HG03045 (cell line): ENCODE results near the gene UCP3.
"Not testable (repeated sequence)": the region's sequence is repeated elsewhere in the genome, so short reads cannot be mapped to it uniquely, and the experiment has no call there.

ENCODE experiments used
- ATAC-seq: cut with Tn5 transposase; IDR thresholded peaks from one replicate; pipeline ENCODE4 v1.9.1; 2021; ENCODE audit warnings: mild to moderate bottlenecking, moderate library complexity; ENCODE audit not compliant: unreplicated experiment

Gene UCP3

DNA sequence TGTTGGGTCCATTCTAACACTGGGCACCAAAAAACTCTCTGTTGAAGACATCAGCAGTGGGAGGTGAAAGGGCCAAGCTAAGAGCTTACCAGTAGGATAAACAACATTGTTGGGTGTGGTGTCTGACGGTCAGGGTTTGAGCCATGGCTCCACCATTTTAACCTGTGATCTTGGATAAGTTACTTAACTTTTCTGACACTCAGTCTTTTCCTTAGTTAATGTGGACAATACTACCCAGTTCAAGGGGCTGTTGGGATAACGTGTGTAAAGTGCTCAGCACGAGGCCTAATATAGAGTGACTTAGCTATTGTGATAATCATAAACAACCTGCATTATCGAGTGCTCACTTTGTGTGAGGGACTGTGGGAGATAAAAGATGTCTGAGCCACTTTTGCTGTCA lies 6.1 kb downstream of the UCP3 start:
- no peak for ATAC-seq

DNA sequence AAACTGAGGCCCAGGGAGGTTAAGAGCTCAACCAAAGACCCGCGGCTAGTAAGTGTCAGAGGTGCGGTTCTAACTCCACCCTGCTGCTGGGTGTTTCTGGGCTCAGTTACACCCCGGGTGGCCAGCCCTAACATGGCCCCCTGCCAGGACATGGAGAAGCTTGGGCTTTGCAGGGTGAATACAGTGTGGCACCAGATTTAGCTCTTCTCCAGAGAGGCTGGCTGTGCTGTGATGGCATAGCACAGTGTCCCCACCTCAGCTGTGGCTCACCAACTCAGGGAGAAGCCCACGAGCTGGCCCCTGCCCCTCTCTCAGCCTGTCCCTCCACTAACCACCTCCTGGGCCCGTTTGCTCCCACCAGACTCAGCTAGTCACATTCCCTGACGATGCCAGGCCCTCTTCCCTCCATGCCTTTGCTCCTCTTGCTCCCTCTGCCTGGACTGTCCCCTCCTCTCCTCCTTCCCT lies 7.0 kb downstream of the UCP3 start:
- no peak for ATAC-seq

GRCh38 chr11:74000307-74001133 lies 8.4 kb downstream of the UCP3 start:
- ATAC-seq: no peak

DNA sequence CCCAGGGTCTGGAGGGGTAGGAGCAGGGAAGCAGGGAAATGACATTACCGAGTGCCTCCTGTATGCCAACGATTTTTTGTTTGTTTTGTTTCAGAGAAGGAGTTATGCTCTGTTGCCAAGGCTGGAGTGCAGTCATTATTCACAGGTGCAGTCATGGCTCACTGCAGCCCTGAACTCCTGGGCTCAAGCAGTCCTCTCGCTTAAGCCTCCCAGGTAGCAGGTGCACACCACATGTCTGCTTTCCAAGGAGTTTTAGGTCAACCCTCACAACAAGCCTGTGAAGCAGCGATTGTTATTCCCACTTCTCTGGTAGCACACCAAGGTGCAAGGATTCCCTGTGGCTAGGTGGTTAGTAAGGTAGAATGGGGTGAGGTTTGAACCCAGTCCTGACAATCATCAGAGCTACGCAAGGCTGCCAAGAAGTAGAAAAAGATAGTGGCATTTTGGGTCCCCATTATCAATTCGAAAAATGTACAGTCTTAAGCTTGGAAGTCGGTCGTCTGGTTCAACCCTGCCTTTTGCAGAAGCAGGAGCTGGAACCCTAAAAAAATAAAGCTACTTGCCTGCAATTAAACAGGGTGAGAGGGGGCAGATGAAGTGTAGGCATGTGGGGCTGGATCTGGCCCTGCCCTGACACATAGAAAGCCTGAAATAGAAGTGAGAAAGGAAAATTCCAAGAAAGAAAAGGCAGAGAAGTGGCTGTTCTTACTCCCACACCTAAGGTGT lies 9.1 kb downstream of the UCP3 start:
- ATAC-seq: no peak

- ATAC-seq: no peak
Observed at GRCh38 chr11:73998846-73999575, 9.9 kb downstream of the UCP3 start.

DNA sequence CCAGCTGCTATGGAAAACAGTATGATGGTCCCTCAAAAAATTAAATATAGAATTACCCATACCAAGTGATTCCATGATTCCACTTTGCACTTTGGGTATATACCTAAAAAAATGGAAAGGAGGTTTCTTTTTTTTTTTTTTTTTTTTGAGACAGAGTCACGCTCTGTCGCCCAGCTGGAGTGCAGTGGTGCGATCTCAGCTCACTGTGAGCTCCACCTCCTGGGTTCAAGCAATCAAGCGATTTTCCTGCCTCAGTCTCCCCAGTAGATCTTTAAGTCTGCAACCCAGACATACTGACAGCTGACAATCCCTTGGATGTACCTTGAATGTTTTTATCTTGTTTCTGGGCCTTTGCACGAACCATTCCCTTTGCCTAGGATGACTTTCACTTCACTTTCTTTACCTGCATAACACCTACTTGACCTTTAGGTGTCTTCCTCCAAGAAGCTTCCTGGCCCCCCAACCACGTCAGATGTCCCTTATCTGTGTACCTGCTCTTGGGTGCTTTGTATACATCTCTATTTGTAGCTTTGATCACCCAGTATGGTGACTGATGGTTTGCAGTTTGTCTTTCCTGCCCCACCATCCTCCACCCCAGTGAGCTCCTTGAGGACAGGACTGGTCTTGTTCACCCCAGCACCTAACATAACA lies 11.6 kb downstream of the UCP3 start:
- no peak for ATAC-seq

GRCh38 chr11:73996161-73996747 lies 12.6 kb downstream of the UCP3 start:
- no peak for ATAC-seq

DNA sequence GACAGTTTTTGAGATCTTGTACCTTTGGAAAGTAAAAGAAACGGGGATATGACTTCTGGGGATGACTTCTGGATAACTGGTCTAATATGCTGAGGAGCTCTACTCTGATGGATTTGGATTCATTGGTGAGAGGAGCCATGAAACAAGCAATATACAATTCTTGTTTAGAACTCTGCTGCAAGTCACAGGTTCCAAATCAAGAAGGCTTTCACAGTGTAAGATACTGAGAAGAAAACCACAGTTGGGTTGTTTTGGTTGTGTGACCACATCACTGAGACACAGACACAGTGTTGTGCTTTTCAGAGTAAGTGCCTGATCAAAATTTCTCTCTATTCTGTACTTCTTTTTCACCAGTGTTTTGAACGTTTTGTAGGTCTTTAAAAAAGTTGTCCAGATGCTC lies 13.2 kb downstream of the UCP3 start:
- no peak for ATAC-seq

DNA sequence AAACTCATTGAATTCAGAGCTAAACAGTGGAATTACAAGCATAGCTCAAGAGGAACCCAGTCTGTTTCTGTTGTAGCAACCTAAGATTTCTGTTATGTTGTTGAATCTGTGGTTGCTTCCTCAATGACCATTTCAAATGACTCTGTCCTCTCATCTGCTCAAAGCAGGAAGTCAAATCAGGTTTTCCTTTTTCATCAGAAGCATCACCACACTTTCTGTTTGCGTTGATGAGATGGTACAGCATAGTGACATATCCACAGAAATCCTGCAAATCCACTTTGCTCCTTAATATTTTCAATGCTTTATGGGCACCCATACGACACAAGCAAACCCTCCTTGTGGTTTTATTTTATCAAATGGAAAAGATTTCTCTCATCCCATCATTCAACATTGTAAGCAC lies 13.6 kb downstream of the UCP3 start:
- no peak for ATAC-seq

DNA sequence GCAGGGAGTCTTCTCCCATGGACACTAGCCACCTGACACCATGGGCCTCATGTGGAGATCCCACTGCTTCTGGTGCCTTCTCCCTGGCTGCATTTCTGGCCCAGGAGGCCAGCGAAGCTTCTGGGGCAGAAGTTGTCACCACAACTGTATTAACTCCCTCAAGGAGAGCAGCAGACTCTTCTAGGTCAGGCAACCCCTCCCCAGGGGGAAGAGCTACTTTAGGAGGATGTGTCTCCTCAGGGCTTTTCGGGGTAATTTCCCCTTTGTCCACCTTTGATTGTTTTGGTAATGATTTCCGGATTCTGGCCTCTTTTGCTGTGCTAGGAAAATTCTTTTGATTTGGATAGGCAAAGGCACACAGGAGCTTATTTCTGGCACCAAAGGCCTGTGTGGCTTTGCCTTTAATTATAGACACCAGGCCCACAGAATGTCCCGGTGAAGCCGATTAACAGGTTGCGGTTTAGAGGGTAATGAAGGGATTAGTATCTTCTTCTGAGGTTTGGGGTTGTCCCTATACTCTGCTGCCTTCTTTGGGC lies 17.3 kb downstream of the UCP3 start:
- ATAC-seq: no peak

- no peak for ATAC-seq
Observed at GRCh38 chr11:73990730-73991129, 18.2 kb downstream of the UCP3 start.

DNA sequence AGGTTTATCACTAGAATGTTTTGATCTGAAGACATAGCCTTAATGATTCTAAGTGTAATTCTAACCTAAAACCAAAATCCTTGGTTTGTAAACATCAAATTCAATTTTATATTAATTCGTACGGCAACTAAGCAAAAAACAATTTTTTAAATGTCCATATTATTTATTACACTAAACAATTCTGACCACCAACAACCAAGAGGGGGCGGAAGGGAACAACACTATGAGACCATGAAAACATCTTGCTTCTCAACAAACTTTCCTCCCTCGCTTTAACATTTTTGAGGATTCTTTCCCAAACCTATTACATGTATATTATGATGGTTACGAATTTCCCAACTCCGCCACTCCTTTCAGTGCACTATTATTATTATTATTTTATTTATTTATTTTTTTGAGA lies 19.7 kb downstream of the UCP3 start:
- ATAC-seq: no peak

- ATAC-seq: no peak
Observed at GRCh38 chr11:73988227-73988626, 20.7 kb downstream of the UCP3 start.

- ATAC-seq: not testable (repeated sequence)
Observed at GRCh38 chr11:73985661-73986060, 23.2 kb downstream of the UCP3 start.

GRCh38 chr11:73983741-73984538 lies 24.9 kb downstream of the UCP3 start:
- ATAC-seq: no peak

GRCh38 chr11:73982990-73983740 lies 25.7 kb downstream of the UCP3 start:
- peak; percentile 81 for ATAC-seq

DNA sequence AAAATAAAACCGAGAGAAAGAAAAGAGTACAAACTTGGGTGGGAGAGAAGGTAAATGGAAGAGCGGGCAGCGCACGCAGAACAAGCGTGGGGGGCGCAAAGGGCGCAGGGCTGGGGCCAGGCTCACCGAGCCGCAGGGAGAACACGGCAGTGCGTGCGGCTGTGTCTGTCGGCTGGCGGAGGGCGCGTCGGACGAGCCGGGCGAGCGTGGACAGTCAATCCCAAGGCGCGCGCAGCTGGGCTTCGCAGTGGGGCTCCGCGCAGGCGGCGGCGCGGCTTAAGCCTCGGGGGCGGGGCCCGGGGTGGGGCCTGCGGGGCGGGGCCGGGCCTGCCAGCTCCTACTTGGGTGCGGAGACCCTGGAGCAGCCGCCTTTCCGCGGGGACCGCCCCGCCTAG lies 26.3 kb downstream of the UCP3 start, which contains the start of gene UCP2:
TSS of gene UCP2 (minus strand) at position 249 of the 395 bp plus-strand sequence. CDS start 4,465 bp downstream, outside the sequence.
- ATAC-seq: peak; percentile 55

DNA sequence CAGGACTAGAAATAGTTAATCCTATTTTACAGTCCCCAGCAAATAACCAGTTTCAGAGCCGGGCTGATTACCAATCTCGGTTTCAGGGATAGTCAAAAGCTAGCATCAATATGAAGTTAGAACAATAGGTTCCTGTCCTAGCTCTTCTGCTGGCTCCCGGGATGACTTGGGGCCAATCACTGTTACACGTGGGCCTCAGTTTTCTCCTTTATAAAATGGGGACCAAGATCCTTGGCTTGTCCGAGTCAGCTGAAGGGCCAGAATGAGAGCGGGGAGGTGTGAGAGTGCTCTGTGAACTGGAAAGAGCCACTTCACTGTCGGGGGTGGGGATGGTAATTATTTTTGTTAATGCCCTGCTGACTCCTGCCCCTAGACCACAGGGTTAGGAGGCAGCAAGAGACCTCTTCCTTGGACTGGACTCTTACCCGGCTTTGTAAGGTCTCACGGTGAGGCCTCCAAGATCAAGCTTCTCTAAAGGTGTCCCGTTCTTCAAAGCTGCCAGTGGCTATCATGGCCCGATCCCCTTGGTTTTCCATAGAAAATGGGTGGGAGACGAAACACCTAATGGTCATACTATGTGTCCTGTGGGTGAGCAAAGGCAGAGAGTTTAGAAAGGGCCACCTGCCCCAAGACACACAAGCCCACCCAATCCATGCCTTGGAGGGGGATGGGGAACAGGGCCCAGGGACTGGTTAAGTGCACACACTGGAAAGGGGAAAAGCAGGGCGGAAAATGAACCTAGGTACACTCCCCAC lies 27.7 kb downstream of the UCP3 start:
- no peak for ATAC-seq
